IPS-18a (cell line): ENCODE measurements around the gene CCDC59.
A peak's percentile ranks its signal among the peaks of the same experiment; 100 is the strongest.
"Not testable (repeated sequence)": the region's sequence is repeated elsewhere in the genome, so short reads cannot be mapped to it uniquely, and the experiment has no call there.

Experiments
- H3K27ac ChIP-seq: one replicate; pipeline ENCODE4 v1.5.1; 2013; ENCODE audit warnings: low read length
- H3K27me3 ChIP-seq: one replicate; pipeline ENCODE4 v1.6.1; 2013; ENCODE audit warnings: mild to moderate bottlenecking, low read length; ENCODE audit not compliant: control insufficient read depth, insufficient read depth
- H3K36me3 ChIP-seq: one replicate; pipeline ENCODE4 v1.6.1; 2013; ENCODE audit warnings: low read depth, low read length; ENCODE audit not compliant: control insufficient read depth
- H3K4me1 ChIP-seq: one replicate; pipeline ENCODE4 v1.6.1; 2013; ENCODE audit warnings: low read depth, low read length; ENCODE audit not compliant: control insufficient read depth
- H3K4me3 ChIP-seq: one replicate; pipeline ENCODE4 v1.5.1; 2013; ENCODE audit warnings: low read length
- H3K9ac ChIP-seq: one replicate; pipeline ENCODE4 v1.6.1; 2013; ENCODE audit warnings: mild to moderate bottlenecking, low read length, moderate library complexity
- H3K9me3 ChIP-seq: one replicate; pipeline ENCODE4 v1.6.1; 2013; ENCODE audit warnings: low read depth, low read length; ENCODE audit not compliant: control insufficient read depth

CCDC59 gene

DNA sequence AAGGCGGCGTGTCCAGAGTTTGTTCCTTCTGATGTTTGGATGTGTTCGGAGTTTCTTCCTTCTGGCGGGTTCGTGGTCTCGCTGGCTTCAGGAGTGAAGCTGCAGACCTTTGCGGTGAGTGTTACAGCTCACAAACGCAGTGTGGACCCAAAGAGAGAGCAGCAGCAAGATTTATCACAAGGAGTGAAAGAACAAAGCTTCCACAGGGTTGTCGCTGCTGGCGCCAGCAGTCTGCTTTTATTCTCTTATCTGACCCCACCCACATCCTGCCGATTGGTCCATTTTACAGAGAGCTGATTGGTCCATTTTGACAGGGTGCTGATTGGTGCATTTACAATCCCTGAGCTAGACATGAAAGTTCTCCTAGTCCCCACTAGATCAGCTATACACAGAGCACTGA, 2.6 kb upstream of the CCDC59 start:
- not testable (repeated sequence) for H3K4me3 ChIP-seq, H3K4me1 ChIP-seq, H3K9me3 ChIP-seq, H3K27me3 ChIP-seq, H3K9ac ChIP-seq, H3K36me3 ChIP-seq, H3K27ac ChIP-seq

- no peak overlapping the region for H3K27ac ChIP-seq
- H3K9ac ChIP-seq = no peak overlapping the region
- H3K9me3 ChIP-seq = no peaks in the 10 kb centered on the region
- H3K36me3 ChIP-seq = peaks cover 20% of the 10 kb centered on the region
- peak overlapping the region; percentile 98 for H3K4me3 ChIP-seq
- no peaks in the 10 kb centered on the region for H3K4me1 ChIP-seq
- no peaks in the 10 kb centered on the region for H3K27me3 ChIP-seq
Measured at GRCh38 chr12:82359115-82359478, 910 bp upstream of the CCDC59 start.

- Histone ChIP-seq H3K36me3 (peaks cover 33% of the 10 kb centered on the region), H3K9ac (peak overlapping the region; percentile 97), H3K4me3 (peak overlapping the region; percentile 98), H3K27ac (peak overlapping the region; percentile 87), H3K27me3 (no peaks in the 10 kb centered on the region), H3K9me3 (no peaks in the 10 kb centered on the region), H3K4me1 (no peaks in the 10 kb centered on the region)
Measured at GRCh38 chr12:82357845-82358199, 365 bp downstream of the CCDC59 start.

GRCh38 chr12:82357340-82357739, 847 bp downstream of the CCDC59 start:
- Histone ChIP-seq H3K9me3 (no peaks in the 10 kb centered on the region), H3K27ac (peak overlapping the region; percentile 87), H3K4me1 (no peaks in the 10 kb centered on the region), H3K27me3 (no peaks in the 10 kb centered on the region), H3K9ac (peak overlapping the region; percentile 97), H3K36me3 (peaks cover 38% of the 10 kb centered on the region), H3K4me3 (peak overlapping the region; percentile 98)

DNA sequence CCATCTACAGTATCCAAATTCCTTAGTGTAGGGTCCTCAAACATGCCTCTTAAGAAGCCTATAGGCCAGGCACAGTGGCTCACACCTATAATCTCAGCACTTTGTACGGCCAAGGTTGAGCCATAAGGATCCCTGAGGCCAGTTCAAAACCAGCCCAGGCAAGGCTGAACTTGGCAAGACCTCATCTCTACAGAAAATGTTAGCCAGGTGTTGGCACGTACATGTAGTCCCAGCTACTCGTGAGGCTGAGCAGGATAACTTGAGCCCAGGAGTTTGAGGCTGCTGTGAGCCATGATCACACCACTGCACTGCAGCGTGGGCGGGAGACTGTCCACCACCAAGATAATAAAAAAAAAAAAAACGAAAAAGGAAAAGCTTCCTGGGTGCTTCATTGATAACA, 6.8 kb downstream of the CCDC59 start:
- no peak overlapping the region for H3K9ac ChIP-seq
- no peaks in the 10 kb centered on the region for H3K9me3 ChIP-seq
- no peak overlapping the region for H3K4me3 ChIP-seq
- no peak overlapping the region for H3K27ac ChIP-seq
- H3K36me3 ChIP-seq = peaks cover 43% of the 10 kb centered on the region
- no peaks in the 10 kb centered on the region for H3K4me1 ChIP-seq
- no peaks in the 10 kb centered on the region for H3K27me3 ChIP-seq

GRCh38 chr12:82350161-82350560, 8.0 kb downstream of the CCDC59 start:
- peaks cover 31% of the 10 kb centered on the region for H3K36me3 ChIP-seq
- no peak overlapping the region for H3K27ac ChIP-seq
- H3K4me3 ChIP-seq = no peak overlapping the region
- no peaks in the 10 kb centered on the region for H3K9me3 ChIP-seq
- no peaks in the 10 kb centered on the region for H3K4me1 ChIP-seq
- no peak overlapping the region for H3K9ac ChIP-seq
- no peaks in the 10 kb centered on the region for H3K27me3 ChIP-seq

GRCh38 chr12:82329508-82329907, 28.7 kb downstream of the CCDC59 start:
- Histone ChIP-seq H3K4me1 (peaks cover 14% of the 10 kb centered on the region), H3K9me3 (no peaks in the 10 kb centered on the region), H3K4me3 (no peak overlapping the region), H3K9ac (no peak overlapping the region), H3K36me3 (no peaks in the 10 kb centered on the region), H3K27ac (no peak overlapping the region), H3K27me3 (no peaks in the 10 kb centered on the region)

- no peaks in the 10 kb centered on the region for H3K27me3 ChIP-seq
- H3K9me3 ChIP-seq = no peaks in the 10 kb centered on the region
- no peak overlapping the region for H3K9ac ChIP-seq
- no peak overlapping the region for H3K27ac ChIP-seq
- no peak overlapping the region for H3K4me3 ChIP-seq
- H3K4me1 ChIP-seq = peaks cover 14% of the 10 kb centered on the region
- H3K36me3 ChIP-seq = no peaks in the 10 kb centered on the region
Measured at GRCh38 chr12:82327861-82328260, 30.3 kb downstream of the CCDC59 start.

DNA sequence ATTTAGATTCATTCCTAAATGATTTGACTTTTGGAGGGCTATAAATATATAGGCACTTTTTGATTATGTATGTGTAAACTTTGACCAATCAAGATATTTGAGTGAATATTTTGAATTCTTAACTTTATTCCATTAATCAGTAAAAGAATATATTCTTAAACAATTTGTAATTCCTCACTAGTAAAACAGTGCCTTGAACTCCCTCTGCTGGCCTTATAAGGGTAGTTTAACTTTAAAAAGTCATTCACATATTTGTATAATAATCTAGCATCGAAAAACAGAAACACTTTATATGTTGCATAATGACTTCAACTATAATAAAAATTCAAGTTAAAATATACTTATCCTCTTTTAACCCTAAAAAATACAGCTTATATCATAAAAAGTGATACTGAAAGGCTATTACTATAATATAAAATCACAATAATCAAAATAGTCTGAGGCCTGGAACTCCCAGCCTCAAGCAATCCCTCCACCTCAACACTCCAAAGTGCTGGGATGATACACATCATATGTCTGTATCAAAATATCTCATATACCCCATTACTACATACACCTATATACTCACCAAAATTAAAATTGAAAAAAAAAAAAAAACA, 31.2 kb downstream of the CCDC59 start:
- no peak overlapping the region for H3K27ac ChIP-seq
- no peak overlapping the region for H3K4me3 ChIP-seq
- no peaks in the 10 kb centered on the region for H3K36me3 ChIP-seq
- no peak overlapping the region for H3K9ac ChIP-seq
- H3K4me1 ChIP-seq = peaks cover 14% of the 10 kb centered on the region
- no peaks in the 10 kb centered on the region for H3K27me3 ChIP-seq
- H3K9me3 ChIP-seq = no peaks in the 10 kb centered on the region

GRCh38 chr12:82325540-82326336, 32.4 kb downstream of the CCDC59 start:
- H3K27ac ChIP-seq = no peak overlapping the region
- no peak overlapping the region for H3K4me3 ChIP-seq
- H3K27me3 ChIP-seq = no peaks in the 10 kb centered on the region
- H3K9ac ChIP-seq = no peak overlapping the region
- no peaks in the 10 kb centered on the region for H3K9me3 ChIP-seq
- H3K36me3 ChIP-seq = no peaks in the 10 kb centered on the region
- H3K4me1 ChIP-seq = peaks cover 14% of the 10 kb centered on the region

DNA sequence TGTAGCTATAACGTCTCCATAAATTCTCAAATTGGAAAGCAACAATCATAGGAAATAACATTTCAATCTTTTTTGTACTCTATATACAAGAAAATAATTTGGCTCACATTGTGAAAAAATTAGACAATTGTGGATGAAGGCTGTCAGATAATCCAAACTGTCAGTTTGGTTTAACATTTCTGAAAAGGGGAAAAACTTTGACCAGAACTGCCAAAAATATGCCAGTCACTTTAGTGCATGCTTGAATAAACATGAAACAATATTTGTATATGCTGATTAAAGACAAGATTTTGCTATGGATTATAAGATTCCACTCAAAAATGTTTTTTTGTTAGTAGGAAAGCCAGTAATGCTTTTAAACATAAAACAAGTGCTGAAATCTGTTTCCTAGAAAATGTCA, 38.9 kb downstream of the CCDC59 start:
- Histone ChIP-seq H3K27me3 (no peaks in the 10 kb centered on the region), H3K36me3 (no peaks in the 10 kb centered on the region), H3K9me3 (no peaks in the 10 kb centered on the region), H3K4me3 (no peak overlapping the region), H3K9ac (no peak overlapping the region), H3K27ac (no peak overlapping the region), H3K4me1 (no peaks in the 10 kb centered on the region)

- H3K9ac ChIP-seq = no peak overlapping the region
- H3K27ac ChIP-seq = no peak overlapping the region
- no peaks in the 10 kb centered on the region for H3K27me3 ChIP-seq
- no peaks in the 10 kb centered on the region for H3K9me3 ChIP-seq
- H3K36me3 ChIP-seq = no peaks in the 10 kb centered on the region
- peak overlapping the region; percentile 29 for H3K4me3 ChIP-seq
- no peaks in the 10 kb centered on the region for H3K4me1 ChIP-seq
Measured at GRCh38 chr12:82314406-82314892, 43.7 kb downstream of the CCDC59 start.
